DOHH2 (cell line): Measurements from ENCODE around the gene CDH10.

ENCODE experiments used
- H3F3A ChIP-seq: fragments of 200-600 bp; sonication (generic), shearing (Covaris generic); 2 replicates; pipeline ENCODE4 v1.6.0; 2016; ENCODE audit warnings: antibody characterized with exemption, mild to moderate bottlenecking; ENCODE audit not compliant: control insufficient read depth, insufficient read depth
- H3K27ac ChIP-seq: fragments of 200-600 bp; sonication (generic); 2 replicates; pipeline ENCODE4 v1.5.1; 2014; ENCODE audit warnings: low read depth, mild to moderate bottlenecking, low read length, moderate library complexity
- H3K27me3 ChIP-seq: fragments of 200-600 bp; sonication (generic); 2 replicates; pipeline ENCODE4 v1.6.1; 2014; ENCODE audit warnings: mild to moderate bottlenecking, low read length, mixed read lengths; ENCODE audit not compliant: control insufficient read depth
- H3K36me3 ChIP-seq: fragments of 200-600 bp; sonication (generic); 2 replicates; pipeline ENCODE4 v1.6.1; 2014; ENCODE audit warnings: mild to moderate bottlenecking, low read length, moderate library complexity, mixed read lengths; ENCODE audit not compliant: control insufficient read depth
- H3K4me1 ChIP-seq: fragments of 200-600 bp; sonication (generic); 2 replicates; pipeline ENCODE4 v1.6.1; 2014; ENCODE audit warnings: mild to moderate bottlenecking, low read length, mixed read lengths; ENCODE audit not compliant: control insufficient read depth
- H3K4me2 ChIP-seq: fragments of 200-600 bp; sonication (generic); 2 replicates; pipeline ENCODE4 v1.6.0; 2014; ENCODE audit warnings: mild to moderate bottlenecking, low read length, moderate library complexity
- H3K4me3 ChIP-seq: fragments of 200-600 bp; sonication (generic); 2 replicates; pipeline ENCODE4 v1.5.1; 2014; ENCODE audit warnings: mild to moderate bottlenecking, low read length, mixed read lengths
- H3K79me2 ChIP-seq: fragments of 200-600 bp; sonication (generic); 2 replicates; pipeline ENCODE4 v1.6.1; 2014; ENCODE audit warnings: mild to moderate bottlenecking, low read length, mixed read lengths; ENCODE audit not compliant: control insufficient read depth
- H3K9me2 ChIP-seq: fragments of 200-600 bp; sonication (generic); replicated peaks from 2 replicates; pipeline ENCODE4 v1.6.1; 2014; ENCODE audit warnings: mild to moderate bottlenecking, low read length, mixed read lengths; ENCODE audit not compliant: control insufficient read depth
- H3K9me3 ChIP-seq: fragments of 200-600 bp; sonication (generic); 2 replicates; pipeline ENCODE4 v1.6.1; 2014; ENCODE audit warnings: antibody characterized with exemption, low read length, mixed read lengths; ENCODE audit not compliant: control insufficient read depth, insufficient read depth
- H4K20me1 ChIP-seq: fragments of 200-600 bp; sonication (generic); 2 replicates; pipeline ENCODE4 v1.6.0; 2014; ENCODE audit warnings: low read depth, mild to moderate bottlenecking, antibody characterized with exemption, low read length, moderate library complexity; ENCODE audit not compliant: control insufficient read depth, insufficient read depth
- EZH2phosphoT487 ChIP-seq: fragments of 200-600 bp; sonication (generic); IDR thresholded peaks from 2 replicates; pipeline ENCODE4 v1.6.1; 2017; ENCODE audit warnings: borderline replicate concordance, mild to moderate bottlenecking, antibody characterized with exemption, low read length, moderate library complexity, mixed read lengths
- TF ChIP-seq, protein P1 (sequence below): fragments of 200-600 bp; sonication (generic); IDR thresholded peaks from one replicate; pipeline ENCODE4 v1.5.1; 2014; ENCODE audit warnings: antibody characterized with exemption, mild to moderate bottlenecking, low read depth, low read length; ENCODE audit not compliant: poor library complexity, severe bottlenecking

The CDH10 gene

DNA sequence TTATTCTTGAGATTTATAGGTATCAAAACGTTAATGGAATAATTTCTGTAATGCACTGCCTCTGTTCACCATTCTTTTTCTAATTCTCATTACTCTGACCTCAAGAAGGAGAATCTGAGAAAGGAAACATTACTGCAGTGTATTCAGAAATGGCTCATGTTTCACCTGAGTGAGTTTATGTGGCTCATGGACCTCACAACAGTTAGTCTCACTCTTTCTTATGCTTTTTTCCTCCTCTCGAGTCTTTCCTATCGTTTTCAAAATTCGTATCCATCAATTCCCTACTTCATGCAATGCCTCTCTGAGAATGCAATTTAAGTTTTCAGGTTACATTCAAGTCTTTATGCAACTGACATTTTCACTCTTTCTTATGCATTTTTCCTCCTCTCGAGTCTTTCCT is 9.6 kb downstream of the CDH10 start:
- H3K36me3 ChIP-seq: no peaks in the 10 kb centered on the region
- H3K79me2 ChIP-seq: no peaks in the 10 kb centered on the region
- no peaks in the 10 kb centered on the region for H3K9me2 ChIP-seq
- H3K4me1 ChIP-seq: no peaks in the 10 kb centered on the region
- no peak overlapping the region for H3K4me3 ChIP-seq
- TF ChIP-seq, protein P1, sequence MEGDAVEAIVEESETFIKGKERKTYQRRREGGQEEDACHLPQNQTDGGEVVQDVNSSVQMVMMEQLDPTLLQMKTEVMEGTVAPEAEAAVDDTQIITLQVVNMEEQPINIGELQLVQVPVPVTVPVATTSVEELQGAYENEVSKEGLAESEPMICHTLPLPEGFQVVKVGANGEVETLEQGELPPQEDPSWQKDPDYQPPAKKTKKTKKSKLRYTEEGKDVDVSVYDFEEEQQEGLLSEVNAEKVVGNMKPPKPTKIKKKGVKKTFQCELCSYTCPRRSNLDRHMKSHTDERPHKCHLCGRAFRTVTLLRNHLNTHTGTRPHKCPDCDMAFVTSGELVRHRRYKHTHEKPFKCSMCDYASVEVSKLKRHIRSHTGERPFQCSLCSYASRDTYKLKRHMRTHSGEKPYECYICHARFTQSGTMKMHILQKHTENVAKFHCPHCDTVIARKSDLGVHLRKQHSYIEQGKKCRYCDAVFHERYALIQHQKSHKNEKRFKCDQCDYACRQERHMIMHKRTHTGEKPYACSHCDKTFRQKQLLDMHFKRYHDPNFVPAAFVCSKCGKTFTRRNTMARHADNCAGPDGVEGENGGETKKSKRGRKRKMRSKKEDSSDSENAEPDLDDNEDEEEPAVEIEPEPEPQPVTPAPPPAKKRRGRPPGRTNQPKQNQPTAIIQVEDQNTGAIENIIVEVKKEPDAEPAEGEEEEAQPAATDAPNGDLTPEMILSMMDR: no peak
- TF ChIP-seq EZH2phosphoT487: no peak
- H3K27ac ChIP-seq: no peak overlapping the region
- H3K27me3 ChIP-seq: no peaks in the 10 kb centered on the region
- H4K20me1 ChIP-seq: no peaks in the 10 kb centered on the region
- H3K4me2 ChIP-seq: no peak overlapping the region
- no peaks in the 10 kb centered on the region for H3K9me3 ChIP-seq
- no peaks in the 10 kb centered on the region for H3F3A ChIP-seq

DNA sequence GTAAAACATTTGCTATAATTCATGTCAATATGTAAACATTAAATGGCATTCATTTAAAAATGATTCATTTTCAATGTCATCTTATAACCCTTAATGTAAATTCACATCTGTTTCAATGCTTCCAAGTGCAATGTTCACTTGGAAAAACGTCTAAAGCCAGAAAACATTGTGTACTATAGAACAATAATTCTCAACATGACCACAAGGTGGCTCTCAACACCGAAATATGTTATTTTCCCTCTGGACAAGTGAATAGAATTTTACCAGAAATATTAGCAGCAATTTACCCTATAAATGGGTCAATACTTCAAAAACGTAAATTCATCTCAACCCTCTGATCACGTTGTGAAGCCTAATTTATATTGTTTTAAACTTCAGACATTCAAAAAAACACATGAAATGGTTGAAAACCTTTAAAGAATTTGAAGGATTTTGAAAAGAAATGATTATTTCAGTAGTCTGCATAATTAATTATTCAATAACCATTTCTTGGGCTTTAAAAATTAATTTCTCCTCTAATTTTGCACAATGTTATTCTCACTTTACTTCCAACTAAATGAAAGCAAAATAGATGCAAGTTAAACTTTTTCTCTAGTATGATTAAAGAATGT is 11.0 kb downstream of the CDH10 start:
- Histone ChIP-seq H3K27ac (no peak overlapping the region), H3K4me3 (no peak overlapping the region), H4K20me1 (no peaks in the 10 kb centered on the region), H3K27me3 (no peaks in the 10 kb centered on the region), H3K79me2 (no peaks in the 10 kb centered on the region), H3K9me3 (no peaks in the 10 kb centered on the region), H3K9me2 (no peaks in the 10 kb centered on the region), H3K4me2 (no peak overlapping the region), H3F3A (no peaks in the 10 kb centered on the region), H3K4me1 (no peaks in the 10 kb centered on the region), H3K36me3 (no peaks in the 10 kb centered on the region)
- no peak for TF ChIP-seq EZH2phosphoT487
- TF ChIP-seq, protein P1: peak; percentile 66

DNA sequence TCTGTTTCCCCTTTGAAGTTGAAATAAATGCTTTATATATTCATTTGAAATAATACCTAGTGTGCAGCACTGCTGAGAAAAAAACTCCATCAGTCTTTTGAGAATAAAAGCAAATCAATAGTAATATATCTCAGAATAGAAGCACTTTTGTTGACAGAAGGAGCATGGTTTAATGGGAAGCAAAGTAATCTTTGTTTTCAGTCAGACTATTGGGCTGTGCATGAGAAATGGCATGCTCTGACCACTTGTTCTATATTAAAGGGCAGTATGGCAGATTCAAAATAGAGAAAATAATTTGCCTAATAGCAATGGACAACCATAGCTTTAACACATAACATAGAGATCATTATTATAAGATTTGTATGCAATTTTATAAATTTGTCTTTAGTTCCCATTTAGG is 12.4 kb downstream of the CDH10 start:
- Histone ChIP-seq H3K4me3 (no peak overlapping the region), H3K36me3 (no peaks in the 10 kb centered on the region), H3K27me3 (no peaks in the 10 kb centered on the region), H3K27ac (no peak overlapping the region), H3K9me2 (no peaks in the 10 kb centered on the region), H3K79me2 (no peaks in the 10 kb centered on the region), H3K9me3 (no peaks in the 10 kb centered on the region), H3K4me2 (no peak overlapping the region), H4K20me1 (no peaks in the 10 kb centered on the region), H3K4me1 (no peaks in the 10 kb centered on the region), H3F3A (no peaks in the 10 kb centered on the region)
- TF ChIP-seq, protein P1: no peak
- TF ChIP-seq EZH2phosphoT487: no peak
